GM12801 (cell line): Measurements from ENCODE around the gene ASCL2.

Experiments used
- CTCF ChIP-seq: IDR thresholded peaks from one replicate; pipeline ENCODE4 v1.5.1; 2011; ENCODE audit warnings: control low read depth; ENCODE audit not compliant: insufficient read length; ENCODE audit errors: extremely low read depth

Gene ASCL2

GRCh38 chr11:2298131-2298794 lies 27.9 kb upstream of the ASCL2 start:
- TF ChIP-seq CTCF, result no peak

GRCh38 chr11:2297623-2298030 lies 27.2 kb upstream of the ASCL2 start:
- TF ChIP-seq CTCF, result no peak

- TF ChIP-seq CTCF, result no peak
Measured at GRCh38 chr11:2296913-2297622, 26.7 kb upstream of the ASCL2 start.

- no peak for TF ChIP-seq CTCF
Measured at GRCh38 chr11:2295971-2296912, 25.9 kb upstream of the ASCL2 start.

GRCh38 chr11:2294926-2295290 lies 24.5 kb upstream of the ASCL2 start:
- no peak for TF ChIP-seq CTCF

- TF ChIP-seq CTCF, result no peak
Measured at GRCh38 chr11:2293984-2294925, 23.9 kb upstream of the ASCL2 start.

GRCh38 chr11:2293531-2293971 lies 23.2 kb upstream of the ASCL2 start:
- TF ChIP-seq CTCF, result no peak
